ENCODE data around the gene CARHSP1.
"Not testable (repeated sequence)": the region's sequence is repeated elsewhere in the genome, so short reads cannot be mapped to it uniquely, and the experiment has no call there.

The CARHSP1 gene

DNA sequence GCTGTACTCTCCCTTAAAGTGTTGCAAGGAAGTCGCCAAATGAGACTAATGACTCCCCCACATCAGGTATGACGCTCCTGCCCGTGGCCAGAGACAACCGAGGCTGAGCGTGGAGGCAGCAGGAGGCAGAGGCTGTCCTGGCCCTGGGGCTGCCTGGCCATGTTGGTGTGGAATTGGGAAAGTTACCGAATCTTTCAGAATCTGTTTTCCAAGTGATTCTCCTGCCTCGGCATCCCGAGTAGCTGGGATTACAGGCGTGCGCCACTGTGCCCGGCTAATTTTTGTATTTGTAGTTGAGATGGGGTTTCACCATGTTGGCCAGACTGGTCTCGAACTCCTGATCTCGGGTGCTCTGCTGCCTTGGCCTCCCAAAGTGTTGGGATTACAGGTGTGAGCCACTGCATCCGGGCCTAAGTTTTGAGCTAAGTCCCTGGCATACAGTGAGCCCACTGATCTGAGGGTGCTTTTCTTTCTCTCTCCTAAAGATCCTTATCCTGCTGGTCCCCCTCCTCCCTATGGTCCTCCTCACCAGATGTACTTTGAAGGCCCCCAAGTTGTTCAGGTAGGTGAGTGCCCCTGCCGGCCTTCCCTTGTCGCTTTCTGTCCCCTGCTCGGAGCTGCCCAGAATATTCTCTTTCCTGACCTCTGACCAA, 14.0 kb upstream of the CARHSP1 start:
- no peak for TF ChIP-seq BHLHE40 (IDR thresholded peaks at IDR 0.05; ENCODE audit: borderline replicate concordance)
- TF ChIP-seq HDGF (IDR thresholded peaks at IDR 0.05; ENCODE audit: borderline replicate concordance), result no peak
- TF ChIP-seq LEF1 (IDR thresholded peaks at IDR 0.05; ENCODE audit: borderline replicate concordance), result no peak
- TF ChIP-seq FOXK2 (IDR thresholded peaks at IDR 0.05), result no peak
- no peak for TF ChIP-seq ELF4 (IDR thresholded peaks at IDR 0.05)
- TF ChIP-seq SP1 (IDR thresholded peaks at IDR 0.05), result no peak
- TF ChIP-seq SUZ12 (IDR thresholded peaks at IDR 0.05), result no peak
- TF ChIP-seq ARNT (IDR thresholded peaks at IDR 0.05), result no peak
- TF ChIP-seq L3MBTL2 (conservative IDR thresholded peaks at IDR 0.05), result no peak
- POLR2A ChIA-PET, result interaction anchor here (1.1 kb wide), 1 partner anchor 14 kb away, joined by 3 read pairs; the partner anchor contains the start of gene CARHSP1
- DNase-seq (ENCODE audit: extremely low spot score), result no peak
- CTCF ChIA-PET, result no interaction called here

DNA sequence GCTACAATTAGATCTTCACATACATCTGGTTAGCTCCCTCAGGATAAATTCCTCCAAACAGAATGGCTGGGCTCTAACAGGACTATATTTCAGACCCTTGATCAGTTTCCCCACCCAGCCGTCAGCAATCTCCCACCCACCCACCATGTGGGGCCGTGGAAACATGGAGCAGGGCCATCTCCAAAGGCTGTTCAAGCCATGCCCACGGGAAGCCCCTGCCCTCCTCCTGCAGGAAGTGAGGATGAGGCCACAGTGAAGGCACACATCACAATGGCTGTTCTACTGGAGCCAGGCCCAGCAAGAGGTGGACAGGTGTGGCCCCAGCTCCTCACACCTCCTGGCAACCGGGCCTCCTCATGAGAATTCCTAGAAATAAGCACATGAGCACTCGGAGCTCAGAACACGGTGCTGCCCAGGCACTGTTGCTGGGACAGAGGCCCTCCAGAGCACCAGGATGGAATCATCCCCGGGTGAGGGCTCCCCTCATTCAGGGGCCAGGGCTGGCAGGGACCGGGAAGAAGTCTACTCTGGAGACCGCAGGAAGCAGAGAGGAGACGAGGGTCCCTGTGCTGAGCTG, 13.3 kb upstream of the CARHSP1 start, which contains the start of gene LITAFD:
LITAFD (plus strand) TSS at position 311 of the 577 bp plus-strand sequence. CDS start 2,005 bp downstream, outside the sequence.
- ChIA-PET POLR2A (interaction anchor here (1.1 kb wide), 1 partner anchor 13 kb away, joined by 3 read pairs; the partner anchor contains the start of gene CARHSP1), CTCF (interaction anchor here (1.3 kb wide), 1 partner anchor 13 kb away, joined by 3 read pairs; the partner anchor contains the start of gene CARHSP1)
- DNase-seq (ENCODE audit: extremely low spot score), result no peak
- TF ChIP-seq L3MBTL2 (conservative IDR thresholded peaks at IDR 0.05) (no peak), PKNOX1 (IDR thresholded peaks at IDR 0.05) (no peak), ARNT (IDR thresholded peaks at IDR 0.05) (no peak), ELF4 (IDR thresholded peaks at IDR 0.05) (no peak), CTBP1 (IDR thresholded peaks at IDR 0.05; ENCODE audit: borderline replicate concordance) (no peak), TARDBP (IDR thresholded peaks at IDR 0.05) (no peak), FOXM1 (IDR thresholded peaks at IDR 0.05; ENCODE audit: borderline replicate concordance) (no peak), FOXA1 (IDR thresholded peaks at IDR 0.05) (no peak), SP1 (IDR thresholded peaks at IDR 0.05) (no peak), LEF1 (IDR thresholded peaks at IDR 0.05; ENCODE audit: borderline replicate concordance) (no peak), SUZ12 (IDR thresholded peaks at IDR 0.05) (no peak), BHLHE40 (IDR thresholded peaks at IDR 0.05; ENCODE audit: borderline replicate concordance) (no peak), NFRKB (IDR thresholded peaks at IDR 0.05) (no peak)

DNA sequence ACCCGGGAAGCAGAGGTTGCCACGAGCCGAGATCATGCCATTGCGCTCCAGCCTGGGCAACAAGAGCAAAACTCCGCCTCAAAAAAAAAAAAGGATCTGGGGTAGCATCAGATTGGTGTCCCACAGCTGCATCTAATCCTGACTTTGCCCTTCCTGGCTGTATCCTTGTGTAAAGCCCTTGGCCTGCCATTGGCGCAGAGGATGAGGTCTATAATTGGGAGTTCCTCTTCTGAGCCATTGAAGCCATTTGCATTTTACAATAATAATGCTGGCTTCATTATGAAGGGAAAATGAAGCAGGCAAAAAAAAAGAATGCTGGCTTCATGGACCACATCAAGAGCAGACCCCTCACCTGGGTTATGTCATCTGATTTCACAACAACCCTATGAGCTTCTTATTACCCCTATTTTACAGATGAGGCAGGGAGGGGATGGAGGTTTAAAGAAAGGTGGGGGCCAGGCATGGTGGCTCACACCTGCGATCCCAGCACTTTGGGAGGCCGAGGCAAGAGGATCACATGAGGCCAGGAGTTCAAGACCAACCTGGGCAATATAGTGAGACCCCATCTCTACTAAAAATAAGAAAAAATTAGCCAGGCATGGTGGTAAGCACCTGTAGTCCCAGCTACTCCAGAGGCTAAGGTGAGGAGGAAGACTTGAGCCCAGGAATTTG, 12.2 kb upstream of the CARHSP1 start:
- TF ChIP-seq LEF1 (IDR thresholded peaks at IDR 0.05; ENCODE audit: borderline replicate concordance), result no peak
- TF ChIP-seq ARNT (IDR thresholded peaks at IDR 0.05), result no peak
- no peak for TF ChIP-seq BHLHE40 (IDR thresholded peaks at IDR 0.05; ENCODE audit: borderline replicate concordance)
- ChIA-PET CTCF (interaction anchor here (0.6 to 1.3 kb wide), 5 partner anchors 11 to 254 kb away, joined by 3 read pairs; partner anchors contain the start of gene CARHSP1), POLR2A (no interaction called here)
- DNase-seq (ENCODE audit: extremely low spot score), result no peak

GRCh38 chr16:8878523-8878911, 9.7 kb upstream of the CARHSP1 start:
- ChIA-PET CTCF (no interaction called here), POLR2A (interaction anchor here (1.7 kb wide), 1 partner anchor 10 kb away, joined by 5 read pairs; the partner anchor contains the start of gene CARHSP1)
- TF ChIP-seq HDGF (IDR thresholded peaks at IDR 0.05; ENCODE audit: borderline replicate concordance), result no peak
- TF ChIP-seq LEF1 (IDR thresholded peaks at IDR 0.05; ENCODE audit: borderline replicate concordance), result no peak
- no peak for TF ChIP-seq PKNOX1 (IDR thresholded peaks at IDR 0.05)
- TF ChIP-seq FOXM1 (IDR thresholded peaks at IDR 0.05; ENCODE audit: borderline replicate concordance), result no peak
- TF ChIP-seq ARNT (IDR thresholded peaks at IDR 0.05), result no peak
- no peak for TF ChIP-seq FOXA1 (IDR thresholded peaks at IDR 0.05)
- TF ChIP-seq SUZ12 (IDR thresholded peaks at IDR 0.05), result no peak
- no peak for DNase-seq (ENCODE audit: extremely low spot score)

DNA sequence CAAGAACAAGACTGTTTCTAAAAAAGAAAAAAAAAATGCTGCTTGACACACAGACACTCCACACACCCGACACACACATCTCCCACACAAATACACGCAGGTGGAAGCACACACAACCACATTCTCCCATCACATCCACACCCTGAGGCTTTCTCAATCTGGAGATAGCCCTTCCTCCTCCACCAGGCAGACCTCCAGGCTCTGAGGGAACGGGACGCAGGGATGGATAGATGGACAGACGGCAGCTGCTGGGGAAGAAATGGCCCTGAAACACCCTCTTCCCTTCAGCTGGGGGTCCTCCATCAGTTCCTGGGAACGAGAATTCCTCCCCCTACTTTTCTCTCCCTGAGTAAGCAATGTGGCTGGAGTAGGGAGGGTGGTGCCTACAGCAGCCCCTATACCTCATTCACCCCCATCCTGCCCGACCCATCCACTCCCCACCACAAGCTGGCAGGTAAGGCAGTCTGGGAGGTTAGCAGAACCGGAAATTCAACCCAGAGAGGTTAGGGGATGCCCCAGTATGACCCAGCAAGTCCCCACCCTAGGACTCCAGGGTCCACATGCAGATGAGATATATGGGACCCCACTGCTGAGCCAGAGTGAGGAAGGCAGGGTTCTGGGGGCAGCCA, 9.2 kb upstream of the CARHSP1 start:
- no peak for DNase-seq (ENCODE audit: extremely low spot score)
- ChIA-PET POLR2A (interaction anchor here (1.7 kb wide), 1 partner anchor 9 kb away, joined by 5 read pairs; the partner anchor contains the start of gene CARHSP1), CTCF (no interaction called here)
- no peak for TF ChIP-seq CTBP1 (IDR thresholded peaks at IDR 0.05; ENCODE audit: borderline replicate concordance)

GRCh38 chr16:8875317-8875716, 6.5 kb upstream of the CARHSP1 start:
- CTCF ChIA-PET; POLR2A ChIA-PET; DNase-seq (ENCODE audit: extremely low spot score): not testable (repeated sequence)

DNA sequence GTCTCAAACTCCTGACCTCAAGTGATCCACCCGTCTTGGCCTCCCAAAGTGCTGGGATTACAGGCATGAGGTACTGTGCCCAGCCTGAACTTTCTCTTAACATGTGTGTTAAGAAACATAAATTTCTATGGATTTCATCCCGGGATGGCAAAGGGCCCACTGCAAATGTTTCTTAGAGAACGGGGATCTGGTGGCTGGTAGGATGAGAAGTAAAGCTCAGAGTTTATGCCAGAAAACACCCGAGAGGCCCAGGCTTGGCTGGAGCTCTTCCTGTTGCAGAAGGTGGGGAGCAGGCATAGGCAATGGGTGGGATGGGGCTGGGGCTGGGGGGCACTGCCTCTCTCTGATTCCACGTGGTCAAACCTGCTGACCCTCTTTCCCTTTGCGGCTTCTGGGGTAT, 5.6 kb upstream of the CARHSP1 start:
- ChIA-PET POLR2A (no interaction called here), CTCF (interaction anchor here (0.6 to 1.0 kb wide), 2 partner anchors 11 to 61 kb away, joined by 3 read pairs; no protein-coding TSS in a partner anchor)
- no peak for DNase-seq (ENCODE audit: extremely low spot score)
- no peak for TF ChIP-seq PKNOX1 (IDR thresholded peaks at IDR 0.05)
- TF ChIP-seq ELF4 (IDR thresholded peaks at IDR 0.05), result no peak
- TF ChIP-seq FOXM1 (IDR thresholded peaks at IDR 0.05; ENCODE audit: borderline replicate concordance), result no peak
- no peak for TF ChIP-seq FOXK2 (IDR thresholded peaks at IDR 0.05)
- TF ChIP-seq TARDBP (IDR thresholded peaks at IDR 0.05), result no peak
- no peak for TF ChIP-seq LEF1 (IDR thresholded peaks at IDR 0.05; ENCODE audit: borderline replicate concordance)
- TF ChIP-seq FOXA1 (IDR thresholded peaks at IDR 0.05), result no peak
- TF ChIP-seq SP1 (IDR thresholded peaks at IDR 0.05), result no peak
- no peak for TF ChIP-seq ARNT (IDR thresholded peaks at IDR 0.05)
- no peak for TF ChIP-seq L3MBTL2 (conservative IDR thresholded peaks at IDR 0.05)
- TF ChIP-seq HDGF (IDR thresholded peaks at IDR 0.05; ENCODE audit: borderline replicate concordance), result no peak

GRCh38 chr16:8873866-8874195, 5.0 kb upstream of the CARHSP1 start:
- CTCF ChIA-PET, result interaction anchor here (0.8 to 1.0 kb wide), 2 partner anchors 10 to 62 kb away, joined by 3 read pairs; no protein-coding TSS in a partner anchor
- DNase-seq (ENCODE audit: extremely low spot score); POLR2A ChIA-PET: not testable (repeated sequence)

All from HEK293T (cell line).